ENCODE results near the gene RNU6-9.

Gene RNU6-9

DNA sequence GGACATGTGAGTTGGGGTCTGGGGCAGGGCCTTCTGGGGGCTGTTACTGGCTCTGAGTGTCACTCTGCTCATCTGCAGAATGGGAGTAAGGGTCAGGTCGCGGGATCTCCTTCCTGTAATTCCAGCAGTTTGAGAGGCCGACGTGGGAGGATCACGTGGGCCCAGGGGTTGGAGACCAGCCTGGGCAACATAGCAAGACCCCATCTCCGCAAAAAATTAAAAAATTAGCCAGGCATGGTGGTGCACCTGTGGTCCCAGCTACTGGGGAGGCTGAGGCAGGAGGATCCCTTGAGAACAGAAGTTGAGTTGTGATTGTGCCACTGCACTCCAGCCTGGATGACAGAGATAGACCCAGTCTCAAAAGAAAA lies 36.6 kb downstream of the RNU6-9 start:
- H3K27ac ChIP-seq: no peak overlapping the region
- DNase-seq (ENCODE audit: low spot score): no peak
- POLR2A ChIA-PET (ENCODE audit: low non-redundant PET): no interaction called here
- TF ChIP-seq, protein P1, sequence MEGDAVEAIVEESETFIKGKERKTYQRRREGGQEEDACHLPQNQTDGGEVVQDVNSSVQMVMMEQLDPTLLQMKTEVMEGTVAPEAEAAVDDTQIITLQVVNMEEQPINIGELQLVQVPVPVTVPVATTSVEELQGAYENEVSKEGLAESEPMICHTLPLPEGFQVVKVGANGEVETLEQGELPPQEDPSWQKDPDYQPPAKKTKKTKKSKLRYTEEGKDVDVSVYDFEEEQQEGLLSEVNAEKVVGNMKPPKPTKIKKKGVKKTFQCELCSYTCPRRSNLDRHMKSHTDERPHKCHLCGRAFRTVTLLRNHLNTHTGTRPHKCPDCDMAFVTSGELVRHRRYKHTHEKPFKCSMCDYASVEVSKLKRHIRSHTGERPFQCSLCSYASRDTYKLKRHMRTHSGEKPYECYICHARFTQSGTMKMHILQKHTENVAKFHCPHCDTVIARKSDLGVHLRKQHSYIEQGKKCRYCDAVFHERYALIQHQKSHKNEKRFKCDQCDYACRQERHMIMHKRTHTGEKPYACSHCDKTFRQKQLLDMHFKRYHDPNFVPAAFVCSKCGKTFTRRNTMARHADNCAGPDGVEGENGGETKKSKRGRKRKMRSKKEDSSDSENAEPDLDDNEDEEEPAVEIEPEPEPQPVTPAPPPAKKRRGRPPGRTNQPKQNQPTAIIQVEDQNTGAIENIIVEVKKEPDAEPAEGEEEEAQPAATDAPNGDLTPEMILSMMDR (conservative IDR thresholded peaks at IDR 0.05; ENCODE audit: low read depth): no peak
- CTCF ChIA-PET: interaction anchor here (0.6 kb wide), 2 partner anchors 47 to 79 kb away, joined by 3 to 5 read pairs; no protein-coding TSS in a partner anchor

DNA sequence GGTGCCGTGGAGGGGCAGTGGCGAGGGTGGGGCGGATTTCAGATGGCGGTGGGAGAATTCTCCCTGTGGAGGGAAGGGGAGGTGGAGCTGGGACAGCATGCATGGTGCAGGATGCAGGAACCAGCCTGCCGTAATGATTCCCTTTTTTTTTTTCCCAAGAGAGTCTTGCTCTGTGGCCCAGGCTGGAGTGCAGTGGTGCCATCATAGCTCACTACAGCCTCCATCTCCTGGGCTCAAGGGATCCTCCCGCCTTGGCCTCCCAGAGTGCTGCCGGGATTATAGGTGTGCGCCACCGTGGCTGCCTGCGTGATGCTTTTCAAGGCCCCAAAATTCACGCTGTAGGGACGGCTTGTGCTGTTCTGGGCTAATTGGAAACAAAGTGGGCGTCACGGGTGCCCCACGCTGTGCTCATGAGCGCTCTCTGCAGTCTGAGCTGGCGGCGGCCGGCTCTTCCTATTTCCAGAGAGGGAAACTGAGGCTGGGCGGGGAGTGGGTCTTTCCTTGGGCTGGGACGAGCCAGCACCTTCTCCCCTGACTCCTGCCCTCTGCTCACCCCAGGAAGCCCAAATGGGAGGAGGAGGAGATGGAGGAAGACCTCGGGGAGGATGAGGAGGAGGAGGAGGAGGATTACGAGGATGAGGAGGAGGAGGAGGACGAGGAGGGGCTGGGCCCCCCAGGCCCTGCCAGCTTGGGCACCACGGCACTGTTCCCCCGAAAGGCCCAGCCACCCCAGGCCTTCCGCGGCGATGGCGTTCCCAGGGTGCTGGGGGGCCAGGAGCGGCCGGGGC lies 38.8 kb downstream of the RNU6-9 start:
- POLR2A ChIA-PET (ENCODE audit: low non-redundant PET): no interaction called here
- peak overlapping the region; percentile 79; the same call in 1 of the 2 replicates for H3K27ac ChIP-seq
- TF ChIP-seq, protein P1 (conservative IDR thresholded peaks at IDR 0.05; ENCODE audit: low read depth): no peak
- CTCF ChIA-PET: interaction anchor here (0.6 to 1.1 kb wide), 2 partner anchors 21 to 307 kb away, joined by 3 read pairs; no protein-coding TSS in a partner anchor
- DNase-seq (ENCODE audit: low spot score): no peak

DNA sequence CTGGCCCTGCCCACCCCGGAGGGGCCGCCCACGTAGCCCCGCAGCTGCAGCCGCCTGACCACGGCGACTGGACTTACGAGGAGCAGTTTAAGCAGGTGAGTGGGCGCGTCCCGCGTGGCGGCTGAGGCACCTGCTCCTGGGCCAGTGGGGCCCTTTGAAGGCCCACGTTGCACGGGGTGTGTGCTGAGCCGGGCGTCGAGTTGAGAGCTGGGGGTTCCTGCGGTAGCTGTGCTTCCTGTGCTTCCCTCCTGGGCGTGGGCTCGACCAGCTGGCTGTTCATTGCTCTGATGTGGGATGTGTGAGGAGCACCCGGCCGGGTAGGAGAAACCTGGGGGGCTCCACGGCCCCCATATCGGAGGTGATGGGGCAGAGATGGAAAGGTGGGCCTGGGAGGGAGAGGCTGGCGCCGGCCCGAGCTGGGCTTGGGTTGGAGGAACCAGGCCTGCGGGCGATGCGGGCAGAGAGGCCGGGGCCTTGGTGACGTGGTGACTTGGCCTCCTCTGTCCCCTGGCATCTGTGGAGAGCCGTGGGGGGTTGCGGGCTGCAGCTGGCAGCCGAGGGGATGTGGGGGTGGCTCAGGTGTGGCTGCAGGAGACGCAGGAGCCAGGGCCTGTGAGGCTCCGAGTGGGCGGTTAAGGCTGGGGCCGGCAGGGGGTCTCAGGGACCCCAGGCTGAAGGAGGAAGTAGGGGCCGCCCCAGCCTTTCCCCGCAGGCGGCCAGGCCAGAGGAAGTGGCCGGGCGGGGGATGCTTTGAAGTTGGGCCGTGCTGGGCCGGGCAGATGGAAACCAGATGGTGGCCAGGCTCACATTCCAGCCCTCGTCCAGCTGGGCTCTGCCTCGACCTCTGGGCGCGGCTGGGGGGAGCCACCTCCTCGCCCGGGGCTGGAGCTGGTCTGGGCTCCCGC lies 39.6 kb downstream of the RNU6-9 start:
- peak; percentile 77 for DNase-seq (ENCODE audit: low spot score)
- ChIA-PET POLR2A (ENCODE audit: low non-redundant PET) (no interaction called here), CTCF (interaction anchor here (0.6 to 1.4 kb wide), 4 partner anchors 20 to 306 kb away, joined by 3 to 5 read pairs (median 3); no protein-coding TSS in a partner anchor)
- peak overlapping the region; percentile 79 for H3K27ac ChIP-seq
- TF ChIP-seq, protein P1 (conservative IDR thresholded peaks at IDR 0.05; ENCODE audit: low read depth): no peak

DNA sequence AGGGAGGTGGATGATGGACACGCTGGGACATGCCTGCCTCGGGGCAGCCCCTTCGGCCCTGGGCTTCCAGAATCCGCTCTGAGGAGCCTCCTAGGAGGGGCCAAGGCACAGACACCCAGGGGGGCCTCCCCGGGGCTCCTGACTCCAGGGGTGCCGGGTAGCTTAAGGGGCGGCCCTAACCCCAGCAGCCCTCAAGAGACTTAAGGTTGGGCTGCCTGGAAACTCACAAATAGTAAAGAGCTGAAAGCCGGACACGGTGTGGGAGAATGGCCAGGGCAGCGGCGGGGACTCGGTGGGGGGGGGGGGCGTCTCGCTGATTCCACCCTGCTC lies 40.2 kb downstream of the RNU6-9 start:
- no peak for DNase-seq (ENCODE audit: low spot score)
- TF ChIP-seq, protein P1 (conservative IDR thresholded peaks at IDR 0.05; ENCODE audit: low read depth): no peak
- ChIA-PET CTCF (interaction anchor here (0.7 to 1.4 kb wide), 3 partner anchors 49 to 163 kb away, joined by 3 to 5 read pairs (median 5); no protein-coding TSS in a partner anchor), POLR2A (ENCODE audit: low non-redundant PET) (no interaction called here)
- peak overlapping the region; percentile 79 for H3K27ac ChIP-seq

DNA sequence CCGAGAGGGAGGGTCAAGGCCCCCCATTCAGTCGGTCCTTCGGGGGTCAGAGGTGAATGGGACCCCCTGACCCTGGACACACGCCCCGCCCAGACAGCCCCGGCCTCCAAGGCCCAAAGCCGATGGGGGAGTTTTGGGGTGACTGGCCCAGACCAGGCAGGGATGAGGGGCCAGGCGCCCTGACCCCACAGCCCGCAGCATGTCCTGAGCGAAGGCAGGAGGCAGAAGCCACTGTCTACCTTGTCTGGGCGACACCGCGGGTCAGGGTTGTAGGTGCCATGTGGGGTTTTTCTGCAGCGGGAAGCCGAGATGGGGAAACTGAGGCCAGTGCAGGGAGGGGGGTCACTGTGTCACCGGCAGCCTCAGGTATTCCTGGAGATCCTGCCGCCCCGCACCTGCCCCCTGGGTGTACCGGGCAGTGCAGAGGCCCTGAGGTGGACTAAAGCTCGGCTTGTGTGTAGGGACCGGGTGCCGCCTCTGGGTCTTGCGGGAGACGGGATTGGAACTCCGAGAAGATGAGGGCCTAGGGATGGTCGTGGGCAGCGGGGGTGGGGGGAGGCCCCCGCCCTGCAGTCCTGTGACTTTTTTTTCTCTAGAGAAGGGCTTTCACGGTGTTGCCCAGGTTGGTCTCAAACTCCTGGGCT lies 41.0 kb downstream of the RNU6-9 start:
- POLR2A ChIA-PET (ENCODE audit: low non-redundant PET): no interaction called here
- peak overlapping the region; percentile 79 for H3K27ac ChIP-seq
- CTCF ChIA-PET: interaction anchor here (1.3 to 1.4 kb wide), 3 partner anchors 48 to 164 kb away, joined by 5 read pairs; no protein-coding TSS in a partner anchor
- DNase-seq (ENCODE audit: low spot score): no peak
- TF ChIP-seq, protein P1 (conservative IDR thresholded peaks at IDR 0.05; ENCODE audit: low read depth): no peak
